GM12891 (cell line): Measurements from ENCODE around the gene UFD1.

Experiments
- POLR2A ChIP-seq: IDR thresholded peaks from 2 replicates; pipeline ENCODE4 v1.6.1; 2011; ENCODE audit warnings: low read depth, low read length, control low read depth
- POLR2AphosphoS5 ChIP-seq: IDR thresholded peaks from 2 replicates; pipeline ENCODE4 v1.6.1; 2011; ENCODE audit warnings: low read depth, low read length, control low read depth
- POU2F2 ChIP-seq: IDR thresholded peaks from 2 replicates; pipeline ENCODE4 v1.6.1; 2011; ENCODE audit warnings: low read depth, mild to moderate bottlenecking, control low read depth, low read length, moderate library complexity
- TAF1 ChIP-seq: IDR thresholded peaks from 2 replicates; pipeline ENCODE4 v1.6.1; 2011; ENCODE audit warnings: low read depth, low read length, control low read depth

DNA sequence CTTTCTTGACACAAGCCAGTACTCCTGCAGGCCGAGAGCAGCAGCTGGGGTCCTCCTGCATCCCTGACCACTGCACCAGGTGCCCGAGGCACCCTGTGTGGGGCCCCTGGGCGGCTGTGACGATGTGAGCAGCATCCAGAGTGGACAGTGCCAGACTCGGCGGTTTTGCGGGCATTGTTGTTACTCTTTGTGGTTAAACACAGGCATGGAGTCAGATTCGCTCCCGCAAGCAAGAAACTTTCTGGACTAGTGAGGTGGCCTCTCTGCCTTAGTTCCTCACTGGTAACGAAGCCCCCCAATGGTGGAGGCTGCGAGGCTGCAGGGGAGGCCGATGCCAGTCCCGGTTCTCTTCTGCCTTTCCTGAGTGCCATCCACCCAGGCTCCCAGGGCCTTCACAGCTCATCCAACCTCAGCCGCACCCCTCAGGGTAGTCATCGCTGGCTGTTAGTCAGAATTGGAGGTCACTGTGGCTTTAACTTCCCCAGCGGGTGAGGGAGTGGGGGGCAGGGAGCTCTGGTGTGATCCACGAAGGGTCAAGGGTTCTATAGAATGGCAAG lies 48.9 kb upstream of the UFD1 start:
- no peak for TF ChIP-seq POLR2AphosphoS5
- TF ChIP-seq POLR2A, result no peak
- TF ChIP-seq TAF1, result no peak
- TF ChIP-seq POU2F2, result no peak
